HG02970 (cell line): ENCODE results near the gene EDIL3.

ENCODE experiments used
- ATAC-seq: cut with Tn5 transposase; IDR thresholded peaks from one replicate; pipeline ENCODE4 v1.9.1; 2021; ENCODE audit warnings: mild to moderate bottlenecking, moderate library complexity, moderate number of reproducible peaks; ENCODE audit not compliant: unreplicated experiment, low FRiP score

Gene EDIL3

DNA sequence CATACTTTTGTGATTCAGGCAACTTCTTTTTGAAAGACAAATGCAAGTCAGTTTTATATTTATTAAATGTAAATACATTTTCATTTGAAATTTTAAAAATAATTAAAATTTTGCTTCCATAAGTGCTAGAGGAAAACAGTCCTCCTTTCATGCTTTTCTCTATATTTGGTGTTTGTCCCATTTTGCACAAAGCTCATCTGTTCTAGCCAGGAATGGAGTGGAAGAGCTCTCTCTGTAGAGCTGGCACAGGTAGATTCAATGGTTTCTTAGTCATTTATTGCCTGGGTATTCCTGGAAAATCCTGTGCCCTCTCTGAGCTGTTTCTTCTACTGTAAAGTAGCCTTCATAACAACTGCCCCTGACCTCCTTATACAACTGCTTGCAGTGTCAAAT, 396.4 kb downstream of the EDIL3 start:
- ATAC-seq, result no peak

DNA sequence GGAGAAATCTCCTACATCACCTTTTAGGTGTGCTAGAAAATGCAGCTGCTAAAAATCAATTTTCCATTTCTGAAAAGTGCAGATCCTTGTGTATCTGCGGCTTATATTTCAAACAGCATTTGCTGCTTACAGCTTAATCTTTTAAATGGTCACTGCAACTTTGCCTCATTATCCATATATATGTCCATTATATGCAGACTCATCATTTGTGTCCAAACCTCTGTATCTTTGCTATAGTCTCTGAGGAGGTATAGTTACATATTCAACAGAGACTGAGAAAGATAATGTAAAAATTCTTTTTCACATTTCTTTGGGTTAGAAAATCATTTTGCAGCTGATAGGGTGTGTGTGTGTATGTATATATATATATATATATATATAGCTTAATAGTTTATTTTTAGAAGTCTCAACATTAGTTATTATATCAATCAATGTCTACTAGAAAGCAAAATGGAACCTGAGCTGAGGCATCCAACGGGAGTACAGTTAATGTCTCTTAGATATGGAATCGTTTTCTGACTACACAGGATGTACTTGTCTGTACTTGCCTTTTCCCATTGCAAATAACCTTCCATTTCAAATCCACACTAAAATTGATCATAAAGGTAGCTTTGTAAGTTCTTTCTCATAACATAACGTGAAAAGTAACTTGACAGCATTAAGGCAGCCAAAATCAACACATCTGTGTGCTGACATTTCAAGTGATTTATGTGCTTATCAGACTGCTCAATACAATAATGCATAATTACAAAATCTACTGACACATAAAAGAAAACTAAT, 397.0 kb downstream of the EDIL3 start:
- ATAC-seq, result no peak

DNA sequence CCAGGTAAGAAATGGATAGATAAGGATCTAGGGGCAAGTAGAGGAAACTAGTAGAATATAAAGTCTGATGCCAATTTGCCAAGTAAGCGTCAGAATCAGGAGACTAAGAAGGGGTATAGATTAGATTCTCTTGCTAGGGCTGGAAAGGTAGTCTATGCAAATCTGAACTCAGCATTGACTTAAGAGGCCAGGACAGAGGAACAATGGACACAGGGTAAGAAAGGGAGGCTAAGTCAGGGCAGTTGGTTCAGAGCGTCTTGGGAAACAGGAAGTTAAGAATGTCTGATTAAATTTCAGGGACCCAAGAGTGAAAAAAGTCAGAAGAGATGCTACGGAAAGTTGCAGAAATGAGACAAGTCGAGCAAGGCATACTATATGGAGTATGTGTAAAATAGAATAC, 400.8 kb downstream of the EDIL3 start:
- ATAC-seq, result no peak

GRCh38 chr5:83973925-83974815, 410.5 kb downstream of the EDIL3 start:
- no peak for ATAC-seq

DNA sequence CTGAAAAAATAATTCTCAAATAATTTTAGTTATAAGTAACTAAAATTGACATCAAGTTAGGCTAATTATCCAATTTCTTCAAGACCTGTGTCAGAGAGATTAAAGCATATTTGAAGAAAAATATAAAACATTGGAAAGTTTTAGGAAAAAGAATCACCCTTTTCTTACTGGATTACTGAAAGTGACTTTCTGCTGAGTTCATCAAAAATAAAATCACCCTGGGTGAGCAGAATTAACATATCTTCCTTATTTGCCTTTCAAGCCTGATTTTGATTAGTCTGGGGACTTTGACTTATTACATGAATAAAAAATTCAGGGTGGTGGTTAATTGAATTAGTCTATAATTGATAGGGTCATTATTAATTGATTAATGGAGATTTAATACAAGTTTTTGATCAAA, 411.8 kb downstream of the EDIL3 start:
- no peak for ATAC-seq

- ATAC-seq, result no peak
These were observed 412.4 kb downstream of the EDIL3 start for GRCh38 chr5:83972236-83972635.

- no peak for ATAC-seq
These were observed 417.3 kb downstream of the EDIL3 start for GRCh38 chr5:83967417-83967816.

GRCh38 chr5:83965441-83965840, 419.2 kb downstream of the EDIL3 start:
- no peak for ATAC-seq

- ATAC-seq, result no peak
These were observed 420.4 kb downstream of the EDIL3 start for GRCh38 chr5:83964271-83964670.

DNA sequence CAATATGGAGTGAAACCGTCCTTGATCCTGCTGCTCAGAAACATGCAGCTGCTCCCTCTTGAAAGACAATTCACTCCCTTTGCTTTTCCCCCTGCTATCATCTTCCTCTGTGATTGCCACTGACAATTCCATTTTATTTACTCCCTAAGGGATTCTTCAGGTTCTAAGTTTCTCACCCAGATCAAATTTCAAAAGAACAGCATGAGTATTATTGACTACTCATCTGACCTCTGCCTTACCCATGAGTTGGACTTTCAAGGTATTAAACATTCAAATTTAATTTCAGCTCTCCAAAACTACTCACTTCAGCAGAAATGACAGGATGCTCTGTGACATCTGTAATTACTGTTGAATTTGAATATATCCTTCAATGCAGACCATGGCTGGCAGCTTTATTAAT, 427.5 kb downstream of the EDIL3 start:
- no peak for ATAC-seq

- no peak for ATAC-seq
These were observed 428.3 kb downstream of the EDIL3 start for GRCh38 chr5:83956386-83956785.

- no peak for ATAC-seq
These were observed 428.8 kb downstream of the EDIL3 start for GRCh38 chr5:83955916-83956315.

DNA sequence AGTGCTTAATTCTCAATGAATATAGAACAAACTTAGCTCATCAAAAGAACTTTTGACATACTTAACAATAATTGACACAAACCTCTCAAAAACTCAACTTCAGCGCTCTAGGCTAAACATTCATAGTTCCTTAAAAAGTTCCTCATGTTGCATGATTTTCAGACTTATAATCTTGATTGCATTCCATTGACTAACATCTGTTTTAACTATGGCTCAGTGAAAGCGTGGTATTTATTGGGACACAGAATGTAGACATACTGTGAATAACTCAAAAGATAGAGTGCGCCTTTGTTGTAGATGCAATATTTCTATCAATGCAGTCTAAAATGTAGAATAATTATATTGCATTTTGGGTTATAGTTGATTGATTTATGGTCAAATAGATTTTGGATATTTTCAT, 436.9 kb downstream of the EDIL3 start:
- ATAC-seq, result no peak

DNA sequence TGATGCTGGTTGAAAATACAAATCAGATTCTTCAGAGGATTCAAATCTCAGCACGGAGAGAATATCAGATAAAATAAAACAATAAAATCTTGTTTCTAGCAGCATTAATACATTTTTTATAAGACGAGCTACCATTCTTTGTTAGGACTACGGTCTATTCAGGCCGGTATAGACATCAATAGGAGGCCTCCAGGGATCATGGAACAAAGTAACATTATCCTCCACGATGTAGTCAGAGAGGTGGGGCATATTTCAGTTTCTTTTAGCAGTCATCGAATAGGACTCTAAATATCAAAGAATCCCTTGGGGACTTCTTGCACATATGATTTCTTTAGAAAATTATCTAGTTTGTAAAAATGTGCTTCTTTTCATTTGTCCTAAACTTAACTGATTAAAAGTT, 438.2 kb downstream of the EDIL3 start:
- no peak for ATAC-seq

DNA sequence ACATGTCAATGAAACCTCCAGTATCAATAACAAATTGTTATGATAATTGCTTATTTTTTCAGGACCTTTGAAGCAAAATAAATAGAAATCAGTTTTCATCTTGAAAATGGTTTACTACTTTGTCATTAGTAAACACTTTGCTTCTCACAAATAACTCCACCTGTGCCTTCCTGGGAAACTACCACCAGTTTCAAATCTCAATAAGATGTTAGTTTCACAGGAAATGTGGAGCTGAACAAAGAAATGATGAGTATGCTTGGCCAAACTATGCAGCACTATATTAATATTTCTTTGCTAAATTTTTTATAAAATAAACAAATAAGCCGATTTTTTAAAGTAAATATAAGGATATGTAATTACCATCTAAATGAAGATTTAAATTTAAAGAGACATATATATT, 442.5 kb downstream of the EDIL3 start:
- ATAC-seq, result no peak

DNA sequence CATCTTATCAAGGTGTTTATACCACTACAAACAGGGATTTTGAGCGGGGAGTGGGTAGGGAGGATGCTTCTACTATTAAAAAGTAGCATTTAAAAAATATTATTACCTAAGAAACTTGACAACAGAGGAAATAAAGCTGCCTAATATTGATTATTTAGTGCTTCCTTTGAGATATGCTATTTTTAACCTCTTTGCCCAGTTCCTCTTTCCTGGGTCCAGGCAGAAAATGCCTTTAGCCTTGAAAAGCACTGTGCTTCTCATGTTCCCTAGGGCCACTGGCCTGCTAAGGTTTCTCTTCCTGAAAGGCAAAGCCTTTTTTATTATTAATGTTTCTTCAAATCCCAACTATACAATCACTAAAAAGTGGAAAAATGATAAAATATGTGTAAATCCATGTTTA, 446.8 kb downstream of the EDIL3 start:
- no peak for ATAC-seq

DNA sequence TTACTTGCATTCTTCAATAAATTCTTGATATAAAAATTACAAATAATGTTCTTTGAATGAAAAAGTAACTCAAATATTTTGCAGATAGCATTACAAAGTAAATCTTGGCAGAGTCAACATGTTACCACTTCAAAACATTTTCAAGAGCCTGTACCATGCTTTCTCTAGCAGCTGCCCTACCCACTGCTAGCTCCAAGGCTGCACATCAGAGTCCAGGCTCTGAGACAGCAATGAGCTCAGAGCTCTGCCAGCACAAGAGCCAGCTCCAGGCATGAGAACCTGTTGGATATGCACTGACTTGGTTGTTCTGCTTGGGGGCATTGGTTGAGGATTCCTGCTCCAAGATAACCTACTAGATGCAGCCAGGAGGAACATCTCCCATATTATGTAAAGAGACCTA, 452.7 kb downstream of the EDIL3 start:
- no peak for ATAC-seq

DNA sequence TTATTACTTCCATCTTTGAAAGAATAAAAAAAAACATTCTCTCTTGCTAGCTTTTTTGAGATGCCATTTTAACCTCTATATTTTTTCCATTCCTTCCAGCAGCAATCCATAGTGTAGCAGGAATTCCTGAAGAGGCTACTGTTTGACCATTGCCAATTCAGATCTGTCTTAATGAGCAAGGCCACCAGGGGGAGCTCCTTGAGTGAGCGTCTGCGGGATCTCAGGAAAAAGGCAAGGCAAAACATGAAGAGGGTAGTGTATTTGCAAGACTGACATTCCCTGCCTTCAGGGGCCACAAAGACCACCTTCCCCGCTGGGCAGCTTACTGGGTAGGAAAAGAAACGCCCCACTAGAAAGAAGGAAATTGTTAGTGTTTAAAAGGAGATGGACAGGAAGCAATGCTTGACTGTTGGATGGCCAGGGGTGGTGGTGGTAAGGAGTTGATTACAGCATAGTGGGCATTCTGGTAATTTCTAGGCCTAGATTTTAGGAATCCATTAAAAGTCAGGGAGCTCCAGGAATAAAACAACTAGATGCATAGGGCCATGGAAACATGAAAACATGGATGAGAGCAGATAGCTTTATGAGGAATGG, 457.4 kb downstream of the EDIL3 start:
- ATAC-seq, result no peak

DNA sequence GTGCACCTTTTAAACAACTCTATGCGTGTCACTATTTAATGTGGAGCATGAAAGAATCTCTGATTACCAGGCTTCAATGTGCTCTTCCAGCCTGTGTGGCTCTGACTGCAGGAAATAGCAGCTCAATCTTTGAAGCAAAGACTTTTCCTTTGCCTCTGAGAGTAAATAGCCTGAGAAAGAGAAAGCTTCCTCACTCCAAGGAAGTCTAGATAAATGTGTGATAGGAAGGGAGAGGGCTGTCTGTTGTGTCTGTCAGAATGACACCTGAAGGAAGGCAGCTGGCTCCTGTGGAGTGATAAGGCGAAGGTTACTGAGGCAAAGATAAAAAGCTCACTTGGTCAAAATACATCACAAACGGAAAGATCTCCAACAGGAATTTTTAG, 458.7 kb downstream of the EDIL3 start:
- no peak for ATAC-seq

- no peak for ATAC-seq
These were observed 459.2 kb downstream of the EDIL3 start for GRCh38 chr5:83925321-83925954.

DNA sequence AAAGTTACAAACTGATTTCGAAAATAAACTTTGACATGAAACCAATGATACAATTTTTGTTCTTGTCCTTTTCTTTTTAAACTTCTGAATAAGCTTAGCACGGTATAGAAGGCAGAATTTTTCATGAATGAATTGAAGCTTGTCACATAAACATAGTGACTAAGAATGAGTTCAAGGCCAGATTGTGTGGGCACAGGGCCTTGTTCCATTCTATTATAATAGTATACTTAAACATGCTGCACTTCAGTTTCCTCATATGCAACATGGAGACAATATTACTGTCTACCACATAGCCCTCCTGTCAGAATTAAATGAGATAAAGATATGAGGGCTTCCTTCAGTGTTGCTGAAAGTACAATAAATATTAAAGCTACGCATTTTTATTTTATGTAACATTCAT, 459.8 kb downstream of the EDIL3 start:
- ATAC-seq, result no peak
